Skeletal muscle satellite cell (primary cell): Measurements from ENCODE around the gene IFI27.
A peak's percentile ranks its signal among the peaks of the same experiment; 100 is the strongest.

Experiments used
- H3K27me3 ChIP-seq: 2 replicates; pipeline ENCODE4 v1.7.0; 2013; ENCODE audit warnings: low read length; ENCODE audit not compliant: control insufficient read depth, insufficient read depth
- H3K36me3 ChIP-seq: 2 replicates; pipeline ENCODE4 v1.7.0; 2013; ENCODE audit warnings: mild to moderate bottlenecking, control low read depth, low read length; ENCODE audit not compliant: insufficient read depth
- H3K4me1 ChIP-seq: 2 replicates; pipeline ENCODE4 v1.7.0; 2013; ENCODE audit warnings: low read length; ENCODE audit not compliant: control insufficient read depth, insufficient read depth
- H3K4me2 ChIP-seq: 2 replicates; pipeline ENCODE4 v1.7.0; 2013; ENCODE audit warnings: mild to moderate bottlenecking, low read length
- H3K4me3 ChIP-seq: 2 replicates; pipeline ENCODE4 v1.7.0; 2013; ENCODE audit warnings: low read length
- H3K9ac ChIP-seq: 2 replicates; pipeline ENCODE4 v1.7.0; 2013; ENCODE audit warnings: mild to moderate bottlenecking, low read depth, low read length, moderate library complexity
- H3K9me3 ChIP-seq: replicated peaks from 2 replicates; pipeline ENCODE4 v1.7.0; 2013; ENCODE audit warnings: mild to moderate bottlenecking, control low read depth, low read length

Gene IFI27

GRCh38 chr14:94081386-94081820 lies 29.1 kb upstream of the IFI27 start:
- peak overlapping the region; percentile 97 for H3K4me3 ChIP-seq
- peak overlapping the region; percentile 85 for H3K4me2 ChIP-seq
- H3K9ac ChIP-seq = peak overlapping the region; percentile 98
- H3K4me1 ChIP-seq = peaks cover 32% of the 10 kb centered on the region
- no peaks in the 10 kb centered on the region for H3K9me3 ChIP-seq
- no peaks in the 10 kb centered on the region for H3K27me3 ChIP-seq
- peaks cover 25% of the 10 kb centered on the region for H3K36me3 ChIP-seq

GRCh38 chr14:94087891-94088290 lies 22.6 kb upstream of the IFI27 start:
- Histone ChIP-seq H3K4me3 (no peak overlapping the region), H3K4me2 (no peak overlapping the region), H3K4me1 (peaks cover 14% of the 10 kb centered on the region), H3K9ac (no peak overlapping the region), H3K27me3 (no peaks in the 10 kb centered on the region), H3K36me3 (no peaks in the 10 kb centered on the region), H3K9me3 (no peaks in the 10 kb centered on the region)

- Histone ChIP-seq H3K4me3 (no peak overlapping the region), H3K4me1 (peaks cover 14% of the 10 kb centered on the region), H3K27me3 (no peaks in the 10 kb centered on the region), H3K9me3 (no peaks in the 10 kb centered on the region), H3K4me2 (peak overlapping the region; percentile 17), H3K9ac (no peak overlapping the region), H3K36me3 (no peaks in the 10 kb centered on the region)
These were observed 22.0 kb upstream of the IFI27 start for GRCh38 chr14:94088516-94088915.

GRCh38 chr14:94089479-94089878 lies 21.1 kb upstream of the IFI27 start:
- Histone ChIP-seq H3K4me1 (peaks cover 14% of the 10 kb centered on the region), H3K4me3 (no peak overlapping the region), H3K9me3 (no peaks in the 10 kb centered on the region), H3K4me2 (no peak overlapping the region), H3K36me3 (no peaks in the 10 kb centered on the region), H3K27me3 (no peaks in the 10 kb centered on the region), H3K9ac (no peak overlapping the region)

- H3K4me1 ChIP-seq = peaks cover 12% of the 10 kb centered on the region
- H3K9ac ChIP-seq = no peak overlapping the region
- H3K27me3 ChIP-seq = no peaks in the 10 kb centered on the region
- peaks cover 3% of the 10 kb centered on the region for H3K36me3 ChIP-seq
- H3K4me3 ChIP-seq = no peak overlapping the region
- H3K4me2 ChIP-seq = no peak overlapping the region
- no peaks in the 10 kb centered on the region for H3K9me3 ChIP-seq
These were observed 17.1 kb upstream of the IFI27 start for GRCh38 chr14:94093418-94093817.

GRCh38 chr14:94097091-94097490 lies 13.4 kb upstream of the IFI27 start:
- no peak overlapping the region for H3K4me2 ChIP-seq
- H3K9ac ChIP-seq = no peak overlapping the region
- peaks cover 8% of the 10 kb centered on the region for H3K36me3 ChIP-seq
- H3K4me1 ChIP-seq = peaks cover 19% of the 10 kb centered on the region
- H3K27me3 ChIP-seq = no peaks in the 10 kb centered on the region
- H3K9me3 ChIP-seq = no peaks in the 10 kb centered on the region
- H3K4me3 ChIP-seq = no peak overlapping the region

- H3K27me3 ChIP-seq = no peaks in the 10 kb centered on the region
- H3K4me3 ChIP-seq = no peak overlapping the region
- H3K4me1 ChIP-seq = peaks cover 19% of the 10 kb centered on the region
- H3K36me3 ChIP-seq = peaks cover 9% of the 10 kb centered on the region
- no peak overlapping the region for H3K9ac ChIP-seq
- H3K9me3 ChIP-seq = no peaks in the 10 kb centered on the region
- H3K4me2 ChIP-seq = no peak overlapping the region
These were observed 12.1 kb upstream of the IFI27 start for GRCh38 chr14:94098326-94098992.

GRCh38 chr14:94099006-94099405 lies 11.5 kb upstream of the IFI27 start:
- Histone ChIP-seq H3K27me3 (no peaks in the 10 kb centered on the region), H3K4me1 (peaks cover 19% of the 10 kb centered on the region), H3K36me3 (peaks cover 9% of the 10 kb centered on the region), H3K4me3 (no peak overlapping the region), H3K4me2 (no peak overlapping the region), H3K9me3 (no peaks in the 10 kb centered on the region), H3K9ac (no peak overlapping the region)

GRCh38 chr14:94100847-94101246 lies 9.7 kb upstream of the IFI27 start:
- H3K4me2 ChIP-seq = peak overlapping the region; percentile 25
- peaks cover 9% of the 10 kb centered on the region for H3K36me3 ChIP-seq
- no peak overlapping the region for H3K9ac ChIP-seq
- no peaks in the 10 kb centered on the region for H3K9me3 ChIP-seq
- peaks cover 19% of the 10 kb centered on the region for H3K4me1 ChIP-seq
- no peaks in the 10 kb centered on the region for H3K27me3 ChIP-seq
- no peak overlapping the region for H3K4me3 ChIP-seq

GRCh38 chr14:94101748-94102147 lies 8.8 kb upstream of the IFI27 start:
- H3K4me1 ChIP-seq = peaks cover 19% of the 10 kb centered on the region
- no peak overlapping the region for H3K4me3 ChIP-seq
- peaks cover 8% of the 10 kb centered on the region for H3K36me3 ChIP-seq
- H3K9ac ChIP-seq = no peak overlapping the region
- H3K4me2 ChIP-seq = no peak overlapping the region
- no peaks in the 10 kb centered on the region for H3K9me3 ChIP-seq
- H3K27me3 ChIP-seq = no peaks in the 10 kb centered on the region

GRCh38 chr14:94102768-94103482 lies 7.6 kb upstream of the IFI27 start:
- Histone ChIP-seq H3K4me3 (no peak overlapping the region), H3K4me2 (no peak overlapping the region), H3K9ac (no peak overlapping the region), H3K9me3 (no peaks in the 10 kb centered on the region), H3K4me1 (peaks cover 19% of the 10 kb centered on the region), H3K36me3 (peaks cover 5% of the 10 kb centered on the region), H3K27me3 (no peaks in the 10 kb centered on the region)
